Skeletal muscle satellite cell (primary cell): Measurements from ENCODE around the gene EXOC2.

Experiments
- H3K27me3 ChIP-seq: 2 replicates; pipeline ENCODE4 v1.7.0; 2013; ENCODE audit warnings: low read length; ENCODE audit not compliant: control insufficient read depth, insufficient read depth
- H3K36me3 ChIP-seq: 2 replicates; pipeline ENCODE4 v1.7.0; 2013; ENCODE audit warnings: mild to moderate bottlenecking, control low read depth, low read length; ENCODE audit not compliant: insufficient read depth
- H3K4me1 ChIP-seq: 2 replicates; pipeline ENCODE4 v1.7.0; 2013; ENCODE audit warnings: low read length; ENCODE audit not compliant: control insufficient read depth, insufficient read depth
- H3K4me2 ChIP-seq: 2 replicates; pipeline ENCODE4 v1.7.0; 2013; ENCODE audit warnings: mild to moderate bottlenecking, low read length
- H3K4me3 ChIP-seq: 2 replicates; pipeline ENCODE4 v1.7.0; 2013; ENCODE audit warnings: low read length
- H3K9ac ChIP-seq: 2 replicates; pipeline ENCODE4 v1.7.0; 2013; ENCODE audit warnings: mild to moderate bottlenecking, low read depth, low read length, moderate library complexity
- H3K9me3 ChIP-seq: replicated peaks from 2 replicates; pipeline ENCODE4 v1.7.0; 2013; ENCODE audit warnings: mild to moderate bottlenecking, control low read depth, low read length

Gene EXOC2

GRCh38 chr6:509676-510075 is 183.3 kb downstream of the EXOC2 start:
- peaks cover 3% of the 10 kb centered on the region for H3K36me3 ChIP-seq
- no peak overlapping the region for H3K4me2 ChIP-seq
- H3K4me1 ChIP-seq: no peaks in the 10 kb centered on the region
- no peak overlapping the region for H3K9ac ChIP-seq
- H3K4me3 ChIP-seq: no peak overlapping the region
- H3K9me3 ChIP-seq: no peaks in the 10 kb centered on the region
- H3K27me3 ChIP-seq: no peaks in the 10 kb centered on the region

DNA sequence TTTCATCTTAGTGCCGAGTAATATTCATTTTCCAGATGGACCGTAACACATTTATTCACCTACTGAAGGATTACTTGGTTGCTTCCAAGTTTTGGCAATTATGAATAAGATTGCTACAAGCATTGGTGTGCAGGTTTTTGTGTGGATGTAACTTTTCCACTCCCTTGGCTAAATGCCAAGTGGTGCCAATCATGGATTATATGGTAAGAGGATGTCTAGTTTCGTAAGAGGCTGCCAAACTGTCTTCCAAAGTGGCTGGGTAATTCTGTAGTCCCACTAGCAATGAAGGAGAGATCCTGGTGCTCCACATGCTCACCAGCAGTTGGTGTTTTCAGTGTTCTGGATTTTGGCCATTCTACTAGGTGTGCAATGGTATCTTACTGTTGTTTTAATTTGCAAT is 184.3 kb downstream of the EXOC2 start:
- no peak overlapping the region for H3K4me3 ChIP-seq
- H3K4me2 ChIP-seq: no peak overlapping the region
- no peaks in the 10 kb centered on the region for H3K9me3 ChIP-seq
- H3K4me1 ChIP-seq: no peaks in the 10 kb centered on the region
- no peaks in the 10 kb centered on the region for H3K27me3 ChIP-seq
- peaks cover 3% of the 10 kb centered on the region for H3K36me3 ChIP-seq
- H3K9ac ChIP-seq: no peak overlapping the region

- Histone ChIP-seq H3K27me3 (no peaks in the 10 kb centered on the region), H3K9me3 (no peaks in the 10 kb centered on the region), H3K36me3 (peaks cover 2% of the 10 kb centered on the region), H3K4me1 (no peaks in the 10 kb centered on the region), H3K9ac (no peak overlapping the region), H3K4me2 (no peak overlapping the region), H3K4me3 (no peak overlapping the region)
Measured at GRCh38 chr6:508006-508405, 184.9 kb downstream of the EXOC2 start.

DNA sequence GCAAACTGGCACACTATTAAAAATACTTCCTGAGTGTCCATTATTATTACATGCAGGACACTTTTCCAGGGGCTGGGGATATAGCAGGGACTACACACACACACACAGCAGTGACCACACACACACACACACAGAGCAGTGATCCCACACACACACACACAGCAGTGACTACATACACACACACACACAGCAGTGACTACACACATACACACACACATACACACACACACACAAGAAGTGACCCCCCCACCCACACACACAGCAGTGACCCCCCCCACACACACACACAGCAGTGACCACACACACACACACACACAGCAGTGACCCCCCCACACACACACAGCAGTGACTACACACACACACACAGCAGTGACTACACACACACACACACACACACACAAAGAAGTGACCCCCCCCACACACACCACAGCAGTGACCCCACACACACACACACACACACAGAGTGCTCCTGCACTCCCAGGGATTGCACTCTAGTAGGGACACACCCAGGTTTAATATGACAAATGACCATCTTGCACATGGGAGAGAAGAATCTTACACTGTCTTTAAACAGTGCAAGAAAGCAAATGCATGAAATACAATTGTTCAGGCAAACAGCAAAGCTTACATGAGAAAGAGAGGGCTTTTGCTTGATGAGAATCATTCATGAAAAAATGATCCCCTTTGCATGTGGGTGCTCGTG is 185.9 kb downstream of the EXOC2 start:
- H3K9me3 ChIP-seq: no peaks in the 10 kb centered on the region
- no peaks in the 10 kb centered on the region for H3K4me1 ChIP-seq
- H3K9ac ChIP-seq: no peak overlapping the region
- H3K36me3 ChIP-seq: no peaks in the 10 kb centered on the region
- H3K4me2 ChIP-seq: no peak overlapping the region
- no peak overlapping the region for H3K4me3 ChIP-seq
- no peaks in the 10 kb centered on the region for H3K27me3 ChIP-seq

GRCh38 chr6:506508-506907 is 186.4 kb downstream of the EXOC2 start:
- Histone ChIP-seq H3K36me3 (no peaks in the 10 kb centered on the region), H3K4me3 (no peak overlapping the region), H3K9me3 (no peaks in the 10 kb centered on the region), H3K27me3 (no peaks in the 10 kb centered on the region), H3K4me1 (no peaks in the 10 kb centered on the region), H3K4me2 (no peak overlapping the region), H3K9ac (no peak overlapping the region)

DNA sequence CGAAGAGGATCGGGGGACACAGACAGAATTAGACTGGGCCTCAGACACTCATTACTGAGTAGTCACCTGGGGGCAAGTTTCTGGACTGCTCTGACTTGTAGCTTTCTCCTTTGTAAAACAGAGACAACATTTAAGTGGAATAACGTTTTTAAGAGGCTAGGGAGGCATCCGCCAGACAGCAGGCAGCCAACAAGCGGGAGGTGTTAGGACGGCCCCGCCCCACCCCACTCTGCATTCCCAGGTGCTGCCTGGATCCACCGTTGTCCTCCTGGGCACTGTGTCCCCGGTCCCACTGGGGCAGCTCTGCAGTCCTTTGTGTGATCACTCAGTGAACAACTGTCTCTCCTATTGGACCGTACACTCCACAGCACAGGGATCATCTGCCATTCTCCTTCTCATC is 187.6 kb downstream of the EXOC2 start:
- Histone ChIP-seq H3K9ac (no peak overlapping the region), H3K27me3 (no peaks in the 10 kb centered on the region), H3K4me2 (no peak overlapping the region), H3K4me3 (no peak overlapping the region), H3K4me1 (no peaks in the 10 kb centered on the region), H3K9me3 (no peaks in the 10 kb centered on the region), H3K36me3 (no peaks in the 10 kb centered on the region)

GRCh38 chr6:504446-504980 is 188.4 kb downstream of the EXOC2 start:
- Histone ChIP-seq H3K36me3 (no peaks in the 10 kb centered on the region), H3K9me3 (no peaks in the 10 kb centered on the region), H3K4me2 (no peak overlapping the region), H3K4me1 (no peaks in the 10 kb centered on the region), H3K4me3 (no peak overlapping the region), H3K27me3 (no peaks in the 10 kb centered on the region), H3K9ac (no peak overlapping the region)

DNA sequence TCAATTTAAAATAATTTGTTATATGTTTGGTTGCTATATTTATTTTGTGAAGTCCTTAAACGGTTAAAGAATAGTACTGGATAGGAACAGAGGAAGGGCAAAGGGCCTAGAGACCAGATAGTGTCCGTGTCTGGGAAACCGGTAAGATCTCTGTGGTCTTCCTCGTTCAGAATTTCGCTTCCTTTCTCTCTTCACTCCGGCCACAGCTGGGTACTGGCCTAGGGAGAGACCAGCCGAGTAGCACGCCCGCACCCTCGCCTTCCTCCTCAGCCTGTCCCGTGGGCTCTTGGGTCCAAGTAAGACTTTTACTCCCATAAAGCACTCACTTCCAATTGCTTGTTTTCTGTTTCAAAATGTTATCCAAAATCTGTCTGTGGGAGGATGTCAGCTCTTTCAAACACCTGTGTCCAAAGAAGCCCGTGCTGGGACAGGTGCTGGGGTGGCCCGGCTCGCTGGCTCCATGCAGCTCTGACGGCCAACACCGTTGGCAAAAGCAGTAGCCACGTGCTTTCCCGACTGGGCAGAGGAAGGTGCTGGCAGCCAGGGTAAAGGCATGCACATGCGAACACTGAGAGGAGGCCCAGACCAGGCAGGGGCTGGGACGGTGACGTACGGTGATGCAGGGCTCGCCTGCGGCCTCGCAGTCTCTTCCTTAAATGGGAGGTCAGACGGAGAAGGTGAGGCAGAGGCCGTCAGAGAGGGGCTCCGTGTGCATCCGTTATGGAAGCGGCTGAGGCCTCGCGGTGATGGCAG is 189.2 kb downstream of the EXOC2 start:
- Histone ChIP-seq H3K4me1 (no peaks in the 10 kb centered on the region), H3K4me3 (no peak overlapping the region), H3K27me3 (no peaks in the 10 kb centered on the region), H3K9ac (no peak overlapping the region), H3K4me2 (no peak overlapping the region), H3K9me3 (no peaks in the 10 kb centered on the region), H3K36me3 (no peaks in the 10 kb centered on the region)

GRCh38 chr6:502761-503160 is 190.2 kb downstream of the EXOC2 start:
- H3K4me2 ChIP-seq: no peak overlapping the region
- no peak overlapping the region for H3K9ac ChIP-seq
- no peak overlapping the region for H3K4me3 ChIP-seq
- H3K4me1 ChIP-seq: peaks cover 4% of the 10 kb centered on the region
- no peaks in the 10 kb centered on the region for H3K27me3 ChIP-seq
- no peaks in the 10 kb centered on the region for H3K9me3 ChIP-seq
- H3K36me3 ChIP-seq: peaks cover 4% of the 10 kb centered on the region

- Histone ChIP-seq H3K9me3 (no peaks in the 10 kb centered on the region), H3K36me3 (peaks cover 7% of the 10 kb centered on the region), H3K4me1 (peaks cover 6% of the 10 kb centered on the region), H3K4me3 (no peak overlapping the region), H3K27me3 (no peaks in the 10 kb centered on the region), H3K9ac (no peak overlapping the region), H3K4me2 (no peak overlapping the region)
Measured at GRCh38 chr6:501891-502601, 190.9 kb downstream of the EXOC2 start.

DNA sequence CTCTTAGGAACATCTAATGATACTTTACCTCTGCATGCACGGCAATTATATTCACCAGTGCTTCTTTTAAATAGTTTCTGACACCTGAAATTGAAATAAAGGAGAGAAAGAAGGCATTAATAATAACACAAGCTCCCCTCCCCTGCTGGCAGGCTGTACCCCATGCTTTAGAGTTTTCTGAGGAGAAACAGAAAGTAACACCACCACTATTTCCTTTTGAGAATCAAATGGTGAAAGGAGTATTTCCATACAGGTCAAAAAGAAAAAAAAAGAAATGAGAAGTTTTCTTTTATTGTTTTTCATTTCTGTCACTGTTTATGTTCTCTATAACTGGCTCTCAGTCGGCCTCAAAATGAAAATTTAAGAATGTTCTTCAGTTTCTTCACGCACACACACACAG is 193.3 kb downstream of the EXOC2 start:
- Histone ChIP-seq H3K27me3 (no peaks in the 10 kb centered on the region), H3K4me1 (peaks cover 6% of the 10 kb centered on the region), H3K4me2 (no peak overlapping the region), H3K9me3 (no peaks in the 10 kb centered on the region), H3K9ac (no peak overlapping the region), H3K4me3 (no peak overlapping the region), H3K36me3 (peaks cover 13% of the 10 kb centered on the region)
